Neural crest cell (in vitro differentiated cells): ENCODE results near the gene SBF1. TPM values are rescaled to one million over a fixed set of nuclear protein-coding genes. Genes with fewer than 3 reads are reported as not detected.

Source experiments
- DNase-seq: peaks from one replicate; pipeline ENCODE4 v3.0.0; 2021; ENCODE audit warnings: low read depth, mixed read lengths, low spot score
- H3K27ac Mint-ChIP-seq: one replicate; pipeline ENCODE4 v1.8.0; 2021; ENCODE audit warnings: mild to moderate bottlenecking, mixed read lengths; ENCODE audit not compliant: unreplicated experiment
- H3K27me3 Mint-ChIP-seq: 2 replicates; pipeline ENCODE4 v1.8.0; 2021; ENCODE audit warnings: low read depth, mild to moderate bottlenecking, mixed read lengths
- H3K36me3 Mint-ChIP-seq: 2 replicates; pipeline ENCODE4 v1.8.0; 2021; ENCODE audit warnings: low read depth, mild to moderate bottlenecking, mixed read lengths
- H3K4me1 Mint-ChIP-seq: 2 replicates; pipeline ENCODE4 v1.8.0; 2021; ENCODE audit warnings: mixed read lengths
- H3K4me3 Mint-ChIP-seq: one replicate; pipeline ENCODE4 v1.8.0; 2021; ENCODE audit warnings: mild to moderate bottlenecking, mixed read lengths
- H3K9me3 Mint-ChIP-seq: 2 replicates; pipeline ENCODE4 v1.8.0; 2021; ENCODE audit warnings: mixed read lengths
- CTCF ChIP-seq: fragments of 200-600 bp; sonication (generic); conservative IDR thresholded peaks from 2 replicates; pipeline ENCODE4 v1.5.0; 2021; ENCODE audit warnings: antibody characterized with exemption, mild to moderate bottlenecking
- total RNA-seq: library from RNA; stranded (reverse); gene quantifications from 2 replicates; pipeline ENCODE4 v1.2.1, GENCODE V29; 2021

SBF1 gene
- total RNA-seq, 1 donor from 2014 or later: 130 TPM

GRCh38 chr22:50507991-50508884 is 33.4 kb upstream of the SBF1 start, which contains the start of gene NCAPH2:
Gene NCAPH2, plus strand, starts transcription at chr22:50508224. Its CDS starts 114 bp downstream, at chr22:50508338.
- Mint-ChIP-seq H3K36me3 (no peaks in the 10 kb centered on the region), H3K4me3 (peak within 1 kb of the TSS; percentile 95), H3K27me3 (no peaks in the 10 kb centered on the region), H3K27ac (peak within 1 kb of the TSS; percentile 99), H3K4me1 (peaks cover 16% of the 10 kb centered on the region), H3K9me3 (no peaks in the 10 kb centered on the region)
- peak; percentile 97 for DNase-seq
- TF ChIP-seq CTCF: no peak

GRCh38 chr22:50507421-50507990 is 32.7 kb upstream of the SBF1 start, which contains the start of gene LMF2:
Gene LMF2, minus strand, starts transcription at chr22:50507702. Its CDS starts 27 bp downstream, at chr22:50507675.
- Mint-ChIP-seq H3K27ac (peak within 1 kb of the TSS; percentile 99), H3K9me3 (no peaks in the 10 kb centered on the region)
- TF ChIP-seq CTCF: no peak

GRCh38 chr22:50506611-50507420 is 32.0 kb upstream of the SBF1 start:
- Mint-ChIP-seq H3K9me3 (no peaks in the 10 kb centered on the region), H3K36me3 (no peaks in the 10 kb centered on the region), H3K4me3 (peak overlapping the region; percentile 95), H3K27me3 (no peaks in the 10 kb centered on the region), H3K4me1 (peaks cover 12% of the 10 kb centered on the region), H3K27ac (peak overlapping the region; percentile 71)
- no peak for TF ChIP-seq CTCF
- no peak for DNase-seq

More at GRCh38 chr22:50507421-50507990, 32.7 kb upstream of the SBF1 start, which contains the start of gene LMF2:
- peaks cover 16% of the 10 kb centered on the region for H3K4me1 Mint-ChIP-seq
- H3K27me3 Mint-ChIP-seq: no peaks in the 10 kb centered on the region
- no peaks in the 10 kb centered on the region for H3K36me3 Mint-ChIP-seq
- peak; percentile 91 for DNase-seq
- H3K4me3 Mint-ChIP-seq: peak within 1 kb of the TSS; percentile 95

- peak overlapping the region; percentile 95 for H3K4me3 Mint-ChIP-seq
- H3K27ac Mint-ChIP-seq: no peak overlapping the region
- no peaks in the 10 kb centered on the region for H3K9me3 Mint-ChIP-seq
- no peak for DNase-seq
- H3K4me1 Mint-ChIP-seq: peaks cover 12% of the 10 kb centered on the region
- no peaks in the 10 kb centered on the region for H3K27me3 Mint-ChIP-seq
- no peak for TF ChIP-seq CTCF
- H3K36me3 Mint-ChIP-seq: no peaks in the 10 kb centered on the region
Measured at GRCh38 chr22:50505776-50506610, 31.2 kb upstream of the SBF1 start.
